HepG2 (cell line): Measurements from ENCODE around the gene SLC25A45. TPM values are rescaled to one million over a fixed set of nuclear protein-coding genes. Genes with fewer than 3 reads are reported as not detected.
A peak's percentile ranks its signal among the peaks of the same experiment; 100 is the strongest.

Source experiments
- ARNTL ChIP-seq: sonication (generic); formaldehyde crosslinking; IDR thresholded peaks from 2 replicates; pipeline ENCODE4 v1.4.0; 2020; ENCODE audit warnings: mild to moderate bottlenecking, missing genetic modification reagents
- ATF4 ChIP-seq, 2 experiments: fragments of 450-650 bp in 1 of 2; sonication (generic) in 1 of 2; formaldehyde crosslinking; IDR thresholded peaks; 2 replicates each; pipeline versions ENCODE4 v1.5.0 to v1.8.0; 2020 to 2022; ENCODE audit warnings: mild to moderate bottlenecking in 1 of 2, missing genetic modification reagents in 1 of 2
- BCLAF1 ChIP-seq: fragments of 450-650 bp; IDR thresholded peaks from 2 replicates; pipeline ENCODE4 v1.6.1; 2017; ENCODE audit warnings: mild to moderate bottlenecking
- ELF1 ChIP-seq: sonication (generic); formaldehyde crosslinking; IDR thresholded peaks from 2 replicates; pipeline ENCODE4 v1.4.0; 2020; ENCODE audit warnings: missing genetic modification reagents
- ELF3 ChIP-seq: IDR thresholded peaks from 2 replicates; pipeline ENCODE4 v1.6.1; 2016; ENCODE audit warnings: missing genetic modification reagents, missing compliant biosample characterization
- ETV6 ChIP-seq: sonication (generic); formaldehyde crosslinking; conservative IDR thresholded peaks from 2 replicates; pipeline ENCODE4 v1.4.0; 2020; ENCODE audit warnings: missing genetic modification reagents
- FOXK1 ChIP-seq: sonication (generic); formaldehyde crosslinking; IDR thresholded peaks from 2 replicates; pipeline ENCODE4 v1.4.0; 2020; ENCODE audit warnings: low read depth, missing genetic modification reagents, borderline replicate concordance
- IKZF1 ChIP-seq: fragments of 450-650 bp; IDR thresholded peaks from 2 replicates; pipeline ENCODE4 v1.7.1; 2016
- JUNB ChIP-seq: sonication (generic); formaldehyde crosslinking; IDR thresholded peaks from 2 replicates; pipeline ENCODE4 v1.8.0; 2022; ENCODE audit warnings: missing genetic modification reagents, mild to moderate bottlenecking, borderline replicate concordance
- MIER2 ChIP-seq: IDR thresholded peaks from 2 replicates; pipeline ENCODE4 v1.6.1; 2016; ENCODE audit warnings: missing biosample characterization, missing genetic modification reagents
- SCMH1 ChIP-seq: sonication (generic); formaldehyde crosslinking; IDR thresholded peaks from 2 replicates; pipeline ENCODE4 v1.9.0; 2021; ENCODE audit warnings: missing genetic modification reagents, mild to moderate bottlenecking, borderline replicate concordance
- SOX6 ChIP-seq, 2 experiments: fragments of 450-650 bp in 1 of 2; sonication (generic) in 1 of 2; formaldehyde crosslinking in 1 of 2; IDR thresholded peaks; 2 replicates each; pipeline versions ENCODE4 v1.4.0 to v1.6.1; 2017 to 2020; ENCODE audit warnings: antibody characterized with exemption in 1 of 2, mild to moderate bottlenecking in 1 of 2, missing genetic modification reagents in 1 of 2
- SP4 ChIP-seq: sonication (generic); formaldehyde crosslinking; IDR thresholded peaks from 2 replicates; pipeline ENCODE4 v1.8.1; 2023; ENCODE audit warnings: mild to moderate bottlenecking, missing genetic modification reagents
- SRSF4 ChIP-seq: fragments of 200-400 bp; formaldehyde crosslinking; IDR thresholded peaks from one replicate; pipeline ENCODE4 v1.6.1; 2018; ENCODE audit warnings: mild to moderate bottlenecking, low read depth, low read length, moderate library complexity; ENCODE audit not compliant: poor library complexity, severe bottlenecking
- TFDP2 ChIP-seq: sonication (generic); formaldehyde crosslinking; IDR thresholded peaks from 2 replicates; pipeline ENCODE4 v1.4.0; 2020; ENCODE audit warnings: missing genetic modification reagents
- ZFP36L2 ChIP-seq: sonication (generic); formaldehyde crosslinking; IDR thresholded peaks from 2 replicates; pipeline ENCODE4 v1.4.0; 2020; ENCODE audit warnings: missing genetic modification reagents
- ZNF24 ChIP-seq: fragments of 450-650 bp; IDR thresholded peaks from 2 replicates; pipeline ENCODE4 v1.6.1; 2017; ENCODE audit warnings: antibody characterized with exemption, mild to moderate bottlenecking
- ZNF263 ChIP-seq: sonication (generic); formaldehyde crosslinking; IDR thresholded peaks from 2 replicates; pipeline ENCODE4 v1.4.0; 2020; ENCODE audit warnings: missing genetic modification reagents
- ZNF44 ChIP-seq: sonication (generic); formaldehyde crosslinking; IDR thresholded peaks from 2 replicates; pipeline ENCODE4 v1.5.1; 2020; ENCODE audit warnings: mild to moderate bottlenecking, missing genetic modification reagents
- ZNF644 ChIP-seq: IDR thresholded peaks from 2 replicates; pipeline ENCODE4 v1.6.1; 2016; ENCODE audit warnings: low read depth
- polyA plus RNA-seq, 8 experiments: library from polyadenylated mRNA; depleted of rRNA in 3 of 8; stranded (reverse) in 7 of 8; unstranded in 1 of 8; fragments of >200 nt; fragmentation: Illumina TruSeq in 4 of 8; extraction: Trizol in 4 of 8; gene quantifications; 2 replicates each; pipeline versions ENCODE4 v1.2.1 to v1.2.3, GENCODE V29; 2011 to 2016; ENCODE audit warnings: low read depth in 4 of 8, missing spikeins in 1 of 8, mixed read lengths in 1 of 8; ENCODE audit not compliant: insufficient read depth in 1 of 8
- total RNA-seq, 5 experiments: library from RNA; depleted of rRNA; stranded (reverse); fragments of >200 nt; fragmentation: Illumina TruSeq; extraction: Trizol; gene quantifications; 2 replicates each; pipeline ENCODE4 v1.2.3, GENCODE V29; 2016; ENCODE audit warnings: low read depth in 1 of 5
- TF ChIP-seq, protein P1 (sequence below): IDR thresholded peaks from 2 replicates; pipeline ENCODE4 v1.6.1; 2018; ENCODE audit warnings: missing genetic modification reagents, mild to moderate bottlenecking, missing compliant biosample characterization
- TF ChIP-seq, protein P2 (sequence below): sonication (generic); formaldehyde crosslinking; IDR thresholded peaks from 2 replicates; pipeline ENCODE4 v1.4.0; 2020; ENCODE audit warnings: missing genetic modification reagents

The SLC25A45 gene
- total and polyA plus RNA-seq, 2 of the 13 experiments (the other 11 are each of a cell fraction or from before 2014, with no cell fraction given) = 1.2 to 3.4 TPM

GRCh38 chr11:65382033-65382803 lies at the start of gene SLC25A45 (continued):
- TF ChIP-seq TFDP2 (CRISPR knock-in tag) (peak; percentile 92), ATF4 (CRISPR knock-in tag; IDR thresholded peaks at IDR 0.05) (peak in 1 of 2 experiments; percentile 72; a peak in 1 of 4 replicates), ELF1 (peak; percentile 79), MIER2 (CRISPR knock-in tag) (no peak), ZFP36L2 (CRISPR knock-in tag) (no peak), ZNF44 (CRISPR knock-in tag) (no peak), ZNF644 (CRISPR knock-in tag) (no peak), BCLAF1 (no peak), SCMH1 (CRISPR knock-in tag) (no peak), SP4 (CRISPR knock-in tag) (peak; percentile 70), SOX6 (IDR thresholded peaks at IDR 0.05) (no peak), SOX6 (CRISPR knock-in tag; IDR thresholded peaks at IDR 0.05) (peak; percentile 94), ARNTL (CRISPR knock-in tag) (peak; percentile 83), SRSF4 (no peak), JUNB (CRISPR knock-in tag) (peak; percentile 59; the same call in 1 of the 2 replicates), ZNF24 (0 out of 2 replicates have a peak, but pooled peaks have one; percentile 47), IKZF1 (no peak), ELF3 (CRISPR knock-in tag) (peak; percentile 58), ZNF263 (peak; percentile 94), ETV6 (CRISPR knock-in tag) (peak; percentile 9), FOXK1 (CRISPR knock-in tag) (peak; percentile 75)
- TF ChIP-seq, protein P1, sequence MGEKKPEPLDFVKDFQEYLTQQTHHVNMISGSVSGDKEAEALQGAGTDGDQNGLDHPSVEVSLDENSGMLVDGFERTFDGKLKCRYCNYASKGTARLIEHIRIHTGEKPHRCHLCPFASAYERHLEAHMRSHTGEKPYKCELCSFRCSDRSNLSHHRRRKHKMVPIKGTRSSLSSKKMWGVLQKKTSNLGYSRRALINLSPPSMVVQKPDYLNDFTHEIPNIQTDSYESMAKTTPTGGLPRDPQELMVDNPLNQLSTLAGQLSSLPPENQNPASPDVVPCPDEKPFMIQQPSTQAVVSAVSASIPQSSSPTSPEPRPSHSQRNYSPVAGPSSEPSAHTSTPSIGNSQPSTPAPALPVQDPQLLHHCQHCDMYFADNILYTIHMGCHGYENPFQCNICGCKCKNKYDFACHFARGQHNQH = peak; percentile 94
- TF ChIP-seq, protein P2, sequence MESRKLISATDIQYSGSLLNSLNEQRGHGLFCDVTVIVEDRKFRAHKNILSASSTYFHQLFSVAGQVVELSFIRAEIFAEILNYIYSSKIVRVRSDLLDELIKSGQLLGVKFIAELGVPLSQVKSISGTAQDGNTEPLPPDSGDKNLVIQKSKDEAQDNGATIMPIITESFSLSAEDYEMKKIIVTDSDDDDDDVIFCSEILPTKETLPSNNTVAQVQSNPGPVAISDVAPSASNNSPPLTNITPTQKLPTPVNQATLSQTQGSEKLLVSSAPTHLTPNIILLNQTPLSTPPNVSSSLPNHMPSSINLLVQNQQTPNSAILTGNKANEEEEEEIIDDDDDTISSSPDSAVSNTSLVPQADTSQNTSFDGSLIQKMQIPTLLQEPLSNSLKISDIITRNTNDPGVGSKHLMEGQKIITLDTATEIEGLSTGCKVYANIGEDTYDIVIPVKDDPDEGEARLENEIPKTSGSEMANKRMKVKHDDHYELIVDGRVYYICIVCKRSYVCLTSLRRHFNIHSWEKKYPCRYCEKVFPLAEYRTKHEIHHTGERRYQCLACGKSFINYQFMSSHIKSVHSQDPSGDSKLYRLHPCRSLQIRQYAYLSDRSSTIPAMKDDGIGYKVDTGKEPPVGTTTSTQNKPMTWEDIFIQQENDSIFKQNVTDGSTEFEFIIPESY (CRISPR knock-in tag) = no peak
